Liver (tissue), 9 donors: ENCODE measurements around the gene ANKS1A. TPM values are rescaled to one million over a fixed set of nuclear protein-coding genes. Genes with fewer than 3 reads are reported as not detected.

Experiments used
- DNase-seq: peaks from one replicate; pipeline ENCODE4 v3.0.0-alpha.2; 2017; ENCODE audit warnings: low spot score
- H3K27ac ChIP-seq, 2 donors: one replicate each; pipeline ENCODE4 v1.7.0; 2013; ENCODE audit warnings: inconsistent platforms in 2 of 2, low read length in 2 of 2, control low read depth in 1 of 2, low read depth in 1 of 2, mild to moderate bottlenecking in 1 of 2
- H3K27me3 ChIP-seq, 4 donors: one replicate each; pipeline versions ENCODE4 v1.6.1 to v1.7.0; 2013; ENCODE audit warnings: low read length in 3 of 4, inconsistent platforms in 1 of 4, mild to moderate bottlenecking in 1 of 4, moderate library complexity in 1 of 4; ENCODE audit not compliant: control insufficient read depth in 4 of 4, insufficient read depth in 4 of 4
- H3K36me3 ChIP-seq, 4 donors: one replicate each; pipeline versions ENCODE4 v1.6.1 to v1.7.0; 2013; ENCODE audit warnings: low read length in 3 of 4, mild to moderate bottlenecking in 3 of 4, low read depth in 1 of 4, moderate library complexity in 1 of 4; ENCODE audit not compliant: control insufficient read depth in 4 of 4, insufficient read depth in 3 of 4
- H3K4me1 ChIP-seq, 4 donors: one replicate each; pipeline versions ENCODE4 v1.6.1 to v1.7.0; 2013; ENCODE audit warnings: low read length in 3 of 4, mild to moderate bottlenecking in 3 of 4, moderate library complexity in 1 of 4; ENCODE audit not compliant: control insufficient read depth in 4 of 4, insufficient read depth in 4 of 4
- H3K4me3 ChIP-seq, 3 donors: one replicate each; pipeline versions ENCODE4 v1.6.1 to v1.7.0; 2013; ENCODE audit warnings: low read length in 3 of 3, control low read depth in 1 of 3, low read depth in 1 of 3, mild to moderate bottlenecking in 1 of 3
- H3K9ac ChIP-seq, 2 donors: one replicate each; pipeline ENCODE4 v1.7.0; 2013; ENCODE audit warnings: low read length in 2 of 2, mild to moderate bottlenecking in 2 of 2, moderate library complexity in 2 of 2, control low read depth in 1 of 2, low read depth in 1 of 2
- H3K9me3 ChIP-seq, 4 donors: one replicate each; pipeline versions ENCODE4 v1.6.1 to v1.7.0; 2013; ENCODE audit warnings: low read length in 3 of 4; ENCODE audit not compliant: control insufficient read depth in 4 of 4
- ATF3 ChIP-seq: IDR thresholded peaks from 2 replicates; pipeline ENCODE4 v1.6.1; 2016; ENCODE audit warnings: antibody characterized with exemption
- EGR1 ChIP-seq, 2 donors: IDR thresholded peaks; 2 replicates each; pipeline ENCODE4 v1.6.1; 2016 to 2018; ENCODE audit warnings: antibody characterized with exemption in 2 of 2, low read depth in 2 of 2
- FOXA1 ChIP-seq: IDR thresholded peaks from 2 replicates; pipeline ENCODE4 v1.6.1; 2016; ENCODE audit warnings: antibody characterized with exemption
- FOXA2 ChIP-seq: IDR thresholded peaks from 2 replicates; pipeline ENCODE4 v1.6.1; 2016; ENCODE audit warnings: antibody characterized with exemption
- GABPA ChIP-seq, 2 donors: IDR thresholded peaks in 1 of 2; conservative IDR thresholded peaks in 1 of 2; 2 replicates each; pipeline ENCODE4 v1.6.1; 2016; ENCODE audit warnings: antibody characterized with exemption in 2 of 2, mild to moderate bottlenecking in 1 of 2, moderate library complexity in 1 of 2
- HNF4A ChIP-seq, 2 donors: conservative IDR thresholded peaks; 2 replicates each; pipeline ENCODE4 v1.6.1; 2016; ENCODE audit warnings: antibody characterized with exemption in 2 of 2, mild to moderate bottlenecking in 2 of 2
- MAX ChIP-seq: IDR thresholded peaks from 2 replicates; pipeline ENCODE4 v1.6.1; 2016; ENCODE audit warnings: antibody characterized with exemption
- NR2F2 ChIP-seq: IDR thresholded peaks from 2 replicates; pipeline ENCODE4 v1.6.1; 2016; ENCODE audit warnings: antibody characterized with exemption
- RAD21 ChIP-seq, 2 donors: IDR thresholded peaks; 2 replicates each; pipeline ENCODE4 v1.6.1; 2016; ENCODE audit warnings: antibody characterized with exemption in 2 of 2, mild to moderate bottlenecking in 2 of 2
- REST ChIP-seq: IDR thresholded peaks from 2 replicates; pipeline ENCODE4 v1.6.1; 2016; ENCODE audit warnings: antibody characterized with exemption, mild to moderate bottlenecking
- RXRA ChIP-seq, 2 donors: IDR thresholded peaks; 2 replicates each; pipeline ENCODE4 v1.6.1; 2017 to 2018; ENCODE audit warnings: antibody characterized with exemption in 2 of 2, mild to moderate bottlenecking in 1 of 2
- SP1 ChIP-seq: IDR thresholded peaks from 2 replicates; pipeline ENCODE4 v1.6.1; 2018; ENCODE audit warnings: antibody characterized with exemption, mild to moderate bottlenecking
- TAF1 ChIP-seq: conservative IDR thresholded peaks from 2 replicates; pipeline ENCODE4 v1.6.1; 2016; ENCODE audit warnings: antibody characterized with exemption, mild to moderate bottlenecking
- YY1 ChIP-seq: IDR thresholded peaks from 2 replicates; pipeline ENCODE4 v1.6.1; 2016; ENCODE audit warnings: antibody characterized with exemption, mild to moderate bottlenecking
- ZBTB33 ChIP-seq: IDR thresholded peaks from 2 replicates; pipeline ENCODE4 v1.6.1; 2016; ENCODE audit warnings: antibody characterized with exemption
- WGBS: extraction: QIAGEN DNeasy Blood & Tissue Kit; methylation state at CpG from one replicate; pipeline ENCODE4 v1.1.7; 2013; 5-methylcytosine and 5-hydroxymethylcytosine counted together
- polyA plus RNA-seq, 2 donors: library from polyadenylated mRNA; stranded (reverse) in 1 of 2; unstranded in 1 of 2; fragments of 200-250 nt in 1 of 2; fragments of >200 nt in 1 of 2; fragmentation: Nextera tagmentation in 1 of 2; extraction: Ambion mirVana in 1 of 2; gene quantifications; one replicate each; pipeline versions ENCODE4 v1.2.1 to v1.2.3, GENCODE V29; 2013 to 2015
- total RNA-seq, 2 donors: library from RNA; depleted of rRNA; stranded (reverse); fragments of >200 nt; gene quantifications; one replicate each; pipeline ENCODE4 v1.2.3, GENCODE V29; 2014
- donor health status: healthy.
- donor health status: healthy.
- donor health status: healthy.
- donor health status: healthy.
- donor health status: healthy.

Gene ANKS1A
- total and polyA plus RNA-seq, 4 donors, result 4.3 to 18.7 (median 6.7) TPM

- peaks cover 0 to 16% (median 13%) of the 10 kb centered on the region in 4 donors for H3K4me1 ChIP-seq
- peaks cover 0 to 3% (median 0%) of the 10 kb centered on the region in 4 donors for H3K36me3 ChIP-seq
Measured at GRCh38 chr6:35043381-35044130, 154.5 kb downstream of the ANKS1A start.

More at GRCh38 chr6:35043381-35044130, 154.5 kb downstream of the ANKS1A start:
- Histone ChIP-seq H3K27me3 (no peaks in the 10 kb centered on the region), H3K4me3 (no peak overlapping the region), H3K9ac (no peak overlapping the region), H3K9me3 (no peaks in the 10 kb centered on the region), H3K27ac (peak overlapping the region; percentile 52 to 57)
- no peak for TF ChIP-seq ATF3
- no peak for TF ChIP-seq SP1
- TF ChIP-seq GABPA (IDR thresholded peaks at IDR 0.05 in 1 of 2, conservative IDR thresholded peaks at IDR 0.05 in 1 of 2), result no peak
- TF ChIP-seq NR2F2, result no peak
- no peak for TF ChIP-seq RAD21 (IDR thresholded peaks at IDR 0.05)
- no peak for TF ChIP-seq HNF4A (conservative IDR thresholded peaks at IDR 0.05)
- TF ChIP-seq TAF1, result no peak
- no peak for TF ChIP-seq FOXA1
- TF ChIP-seq REST, result no peak
- TF ChIP-seq YY1, result no peak
- TF ChIP-seq MAX, result no peak
- TF ChIP-seq RXRA (IDR thresholded peaks at IDR 0.05), result no peak
- TF ChIP-seq EGR1 (IDR thresholded peaks at IDR 0.05; ENCODE audit: low read depth in 2 of 2), result no peak
- no peak for TF ChIP-seq ZBTB33
- TF ChIP-seq FOXA2, result no peak
- WGBS, result 81% methylated on average over 4 of the region's 4 CpGs
- DNase-seq, result no peak
